ENCODE results near the gene PDGFD.

The PDGFD gene

DNA sequence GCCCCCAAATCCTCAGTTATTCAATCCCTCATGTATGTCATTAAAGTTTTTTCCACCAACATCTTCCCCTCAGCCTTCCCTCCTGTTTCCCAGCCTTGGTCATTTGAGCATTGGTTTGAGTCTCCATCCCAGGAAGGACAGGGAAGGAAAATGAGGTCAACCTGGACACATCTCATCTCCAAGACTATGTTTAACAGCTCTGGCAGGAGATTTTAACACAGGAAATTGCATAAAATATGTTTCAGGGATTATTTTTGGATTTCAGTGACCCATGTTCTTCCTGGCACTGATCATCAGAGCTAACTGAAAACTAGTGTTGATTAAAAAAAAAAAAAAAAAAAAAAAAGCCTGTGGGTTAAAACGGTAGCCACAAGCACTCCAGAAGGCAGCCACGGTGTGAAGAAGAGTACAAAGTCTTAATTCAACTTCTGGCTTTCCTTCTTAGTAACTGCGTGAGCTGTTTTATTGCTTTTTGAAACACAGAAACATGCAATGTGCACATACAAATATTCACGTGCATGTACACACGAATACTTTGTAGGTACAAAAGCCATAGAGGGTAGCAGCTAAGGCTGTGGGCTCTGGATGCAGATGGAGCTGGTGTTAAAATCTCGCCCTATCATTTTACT is 291.9 kb downstream of the PDGFD start:
- DNase-seq, result no peak

DNA sequence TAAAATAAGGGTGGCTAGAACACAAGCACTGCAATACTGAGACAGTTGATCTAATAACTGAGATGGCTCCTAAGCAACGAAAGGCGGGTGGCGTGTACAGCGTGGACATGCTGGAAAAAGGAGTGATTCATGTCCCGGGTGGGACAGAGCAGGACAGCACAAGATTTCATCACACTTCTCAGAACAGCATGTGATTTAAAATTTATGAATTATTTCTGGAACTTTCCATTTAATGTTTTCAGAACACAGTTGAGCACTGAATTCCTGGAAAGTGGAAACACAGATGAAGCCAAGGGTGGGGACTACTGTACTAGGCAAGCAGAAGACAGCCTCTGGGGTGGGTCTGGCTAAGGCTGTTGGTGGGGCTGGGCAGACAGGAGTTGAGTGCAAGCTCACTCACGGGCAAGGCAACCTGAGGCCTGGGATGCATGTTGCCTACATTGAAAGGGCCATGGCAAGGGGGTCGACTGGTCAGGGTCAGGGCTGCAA is 293.1 kb downstream of the PDGFD start:
- DNase-seq, result no peak

DNA sequence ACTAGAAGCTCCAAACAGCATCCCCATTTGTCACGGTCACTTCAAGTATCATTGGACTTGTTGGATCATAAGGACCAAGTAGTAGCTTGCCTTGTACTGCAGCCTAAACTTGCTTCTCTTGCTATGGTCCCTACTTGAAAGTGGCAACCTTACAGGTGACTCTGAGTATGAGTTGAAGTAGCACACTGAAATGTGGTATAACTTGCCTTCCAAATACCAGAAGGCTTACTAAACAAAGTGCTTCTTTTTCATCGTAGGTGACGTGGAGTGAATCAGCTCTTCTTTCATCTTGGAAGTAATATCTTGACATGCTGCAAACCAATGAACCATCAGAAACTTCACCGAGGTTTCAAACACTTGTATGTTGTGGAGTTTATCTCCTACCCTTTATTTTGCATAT is 296.5 kb downstream of the PDGFD start:
- DNase-seq, result no peak

- DNase-seq, result no peak
Measured at GRCh38 chr11:103863497-103863896, 300.4 kb downstream of the PDGFD start.

DNA sequence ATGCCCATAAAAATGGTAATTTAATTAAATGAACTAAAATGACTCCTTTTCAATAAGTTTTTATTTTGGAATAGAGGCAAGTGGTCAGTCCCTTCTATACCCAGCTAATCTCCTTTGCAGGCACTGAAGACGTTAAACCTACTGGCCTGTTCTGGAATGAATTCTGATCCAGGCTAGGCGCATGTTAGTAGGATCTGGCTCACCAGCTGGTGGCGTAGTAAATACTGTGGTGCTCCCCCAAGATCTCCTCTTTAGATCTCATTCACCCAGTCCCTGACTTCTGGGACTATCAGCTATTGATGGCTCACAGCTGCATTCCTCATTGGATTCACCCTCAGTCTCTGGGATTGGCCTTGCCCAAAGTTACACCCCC is 301.2 kb downstream of the PDGFD start:
- no peak for DNase-seq

- DNase-seq, result no peak
Measured at GRCh38 chr11:103862094-103862801, 301.7 kb downstream of the PDGFD start.
